ENCODE results near the gene EPSTI1.
"Not testable (repeated sequence)": the region's sequence is repeated elsewhere in the genome, so short reads cannot be mapped to it uniquely, and the experiment has no call there.

The EPSTI1 gene

DNA sequence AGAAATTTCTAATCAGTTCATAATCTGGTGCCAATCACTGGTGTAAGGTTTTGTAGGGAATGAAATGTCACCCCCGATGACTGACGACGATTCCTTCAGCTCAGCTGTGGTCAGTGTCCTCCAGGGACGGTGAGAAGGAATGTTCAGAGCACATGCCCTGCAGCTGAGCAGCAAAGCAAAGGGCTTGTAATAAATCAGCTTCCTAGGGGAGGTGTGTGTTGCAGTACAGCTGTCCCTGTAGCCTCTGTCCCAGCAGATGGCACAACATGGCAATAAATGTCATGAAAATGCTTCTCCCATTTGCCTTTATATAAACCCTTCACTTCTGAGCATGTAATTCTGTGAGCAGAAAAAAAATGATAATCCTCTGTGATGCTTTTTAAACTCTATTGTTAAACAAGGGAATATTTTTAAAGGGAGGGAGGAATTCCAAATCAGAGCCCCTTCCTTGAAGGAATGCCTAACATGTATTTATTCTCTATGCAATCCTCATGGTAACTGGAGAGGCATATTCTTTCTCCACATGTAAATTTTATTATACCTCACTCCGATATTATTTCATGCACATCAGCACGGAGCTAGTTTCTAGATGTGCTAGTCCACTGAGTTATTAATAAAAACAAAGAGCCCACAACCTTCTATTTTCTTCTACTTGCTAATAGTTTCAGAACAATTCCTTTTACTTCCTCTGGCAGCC, 108.1 kb downstream of the EPSTI1 start:
- no peak for DNase-seq

DNA sequence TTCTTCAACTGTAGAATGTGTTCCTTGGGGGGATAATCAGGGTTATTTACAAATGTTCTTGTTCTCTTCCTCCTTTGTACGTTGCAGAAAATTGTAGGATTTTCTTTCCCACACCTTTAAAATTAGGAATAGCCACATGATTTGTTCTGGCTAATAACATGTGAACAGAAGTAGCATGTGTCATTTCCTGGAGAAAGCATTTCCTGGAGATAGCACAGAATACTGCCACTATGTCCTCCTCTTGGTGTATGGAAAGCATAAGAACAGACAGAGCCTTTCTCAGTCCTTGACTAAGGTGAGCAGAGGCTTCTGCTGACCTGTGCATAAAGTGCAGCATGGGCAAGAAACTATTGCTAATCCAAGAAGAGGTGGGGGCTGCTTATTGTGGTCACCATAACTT, 108.9 kb downstream of the EPSTI1 start:
- no peak for DNase-seq

DNA sequence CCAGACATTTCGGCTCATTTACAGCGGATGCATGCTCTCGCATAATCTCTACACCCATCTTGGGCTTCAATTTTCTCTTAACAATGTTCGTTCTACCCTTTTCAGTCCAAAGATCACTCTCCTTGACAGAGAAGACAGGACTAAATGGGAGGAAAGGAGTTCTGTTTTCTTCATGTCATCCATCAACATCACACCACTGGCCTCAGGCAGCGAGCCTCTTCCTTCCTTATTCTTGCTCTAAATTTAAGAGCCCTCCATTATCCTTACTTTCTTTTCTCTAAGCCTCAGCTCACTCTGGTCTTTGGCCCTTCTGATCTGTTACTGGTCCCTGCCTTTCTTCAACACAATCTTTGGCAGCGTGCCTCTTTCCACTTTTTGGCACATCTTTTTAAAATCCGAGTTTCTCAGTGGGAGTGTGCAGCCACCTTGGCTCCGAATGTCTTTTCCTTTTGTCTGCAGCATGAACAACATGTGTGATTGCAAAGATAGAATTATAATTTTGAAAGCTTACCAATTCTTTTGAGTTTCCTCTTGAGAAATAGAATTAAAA, 111.9 kb downstream of the EPSTI1 start:
- DNase-seq = no peak

- DNase-seq = no peak
These were observed 113.3 kb downstream of the EPSTI1 start for GRCh38 chr13:42878721-42879120.

DNA sequence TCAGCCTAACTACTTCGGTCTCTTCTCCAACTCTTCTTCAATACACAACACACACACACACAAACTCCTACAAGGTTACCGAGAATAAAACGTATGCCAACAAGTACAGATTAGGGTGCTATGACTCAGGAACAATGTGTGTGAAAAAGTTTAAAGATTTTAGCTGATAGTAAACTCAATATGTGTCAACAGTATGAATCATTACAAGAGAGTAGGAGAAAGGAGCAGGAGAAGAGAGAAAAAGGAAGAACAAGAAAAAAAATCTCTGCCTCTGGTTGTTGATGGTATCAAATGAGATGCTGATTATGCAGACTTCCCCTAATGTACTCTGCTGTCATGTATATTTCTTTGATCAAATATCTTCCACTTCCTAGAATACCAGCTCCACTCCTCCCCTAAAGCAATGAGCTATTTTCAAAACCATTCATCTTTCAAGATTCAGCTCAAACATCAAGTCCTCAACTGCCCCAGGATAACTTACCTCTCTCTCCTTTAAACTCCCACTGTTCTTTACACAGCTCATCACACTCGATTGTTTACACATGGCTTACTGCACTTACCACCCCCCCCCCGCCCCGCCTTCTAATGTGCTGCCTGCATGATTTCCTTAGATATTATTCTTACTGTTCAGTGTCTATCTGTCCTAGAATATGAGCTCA, 115.0 kb downstream of the EPSTI1 start:
- no peak for DNase-seq

DNA sequence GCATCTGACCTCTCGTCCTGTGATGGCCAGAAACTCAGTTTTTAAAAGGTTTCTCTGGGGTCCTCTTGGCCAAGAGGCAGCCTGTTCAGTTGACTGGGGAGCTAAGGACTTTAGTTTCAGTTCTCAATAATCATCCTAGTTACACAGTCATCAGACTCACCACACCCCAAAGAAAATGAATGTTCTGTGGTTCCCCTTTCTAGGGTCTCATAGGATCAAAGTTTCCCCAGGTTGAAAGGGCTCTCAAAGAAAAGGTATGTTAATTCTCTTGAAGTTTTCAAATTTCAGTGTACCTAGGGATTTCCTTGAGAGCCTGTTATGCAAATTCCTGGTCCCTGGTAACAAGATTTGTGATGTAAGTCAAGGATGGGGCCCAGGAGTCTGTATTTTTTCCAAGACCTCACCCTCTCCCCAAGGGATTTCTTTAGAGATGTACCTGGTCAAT, 115.7 kb downstream of the EPSTI1 start:
- no peak for DNase-seq

DNA sequence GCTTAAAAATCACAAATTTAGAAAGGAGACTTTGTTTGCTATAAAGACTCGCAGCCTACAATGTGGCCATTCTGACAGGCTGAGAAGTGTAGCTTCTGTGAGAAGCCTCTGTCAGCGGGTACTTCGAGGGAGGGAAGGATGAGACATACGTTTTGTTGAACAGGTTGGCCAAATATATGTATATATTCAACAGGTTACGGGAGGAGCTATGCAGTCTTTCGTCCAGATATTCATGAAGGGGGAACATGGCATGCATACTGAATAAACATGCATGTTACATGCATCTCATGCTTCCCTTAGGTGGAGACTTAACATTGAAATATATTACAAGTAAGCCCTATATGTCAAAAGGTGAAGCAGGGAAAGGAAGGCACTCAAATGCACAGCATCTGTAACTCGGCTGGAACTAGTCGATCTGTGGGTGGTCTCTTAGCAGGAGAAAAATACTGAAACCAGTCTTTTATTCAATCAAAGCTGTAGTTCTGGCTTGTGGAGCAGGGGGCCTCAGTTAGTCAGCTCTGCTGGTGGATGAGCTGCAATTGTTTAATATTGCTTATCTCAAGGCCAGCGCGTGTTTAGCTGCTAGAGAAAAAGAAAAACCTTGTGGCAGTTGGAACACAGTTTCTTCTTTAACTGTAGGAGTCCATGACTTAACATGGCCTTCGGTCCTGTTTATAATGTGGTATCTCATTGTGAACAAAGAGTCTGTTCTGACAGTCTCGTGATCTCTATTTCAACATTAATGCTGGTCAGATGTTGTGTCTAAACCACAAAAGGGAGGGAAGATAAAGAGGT, 116.4 kb downstream of the EPSTI1 start:
- no peak for DNase-seq

DNA sequence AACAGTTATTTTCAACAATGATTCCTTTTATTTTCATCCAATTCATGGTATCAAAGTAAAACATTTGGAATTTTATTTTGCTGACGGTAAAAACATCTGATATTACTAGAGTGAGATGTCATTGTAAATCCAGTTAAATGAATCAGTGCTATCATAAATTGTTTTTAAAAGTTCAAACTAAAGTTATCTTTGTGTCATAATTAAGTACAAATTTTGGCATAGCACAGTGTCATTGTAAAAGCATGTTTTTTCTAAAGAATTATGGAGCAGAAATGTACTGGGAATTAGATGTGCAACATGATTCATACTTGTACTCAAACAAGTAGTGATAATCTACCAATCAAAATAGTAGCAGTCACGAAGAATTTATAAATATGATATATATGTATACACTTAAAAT, 117.8 kb downstream of the EPSTI1 start:
- DNase-seq = no peak

DNA sequence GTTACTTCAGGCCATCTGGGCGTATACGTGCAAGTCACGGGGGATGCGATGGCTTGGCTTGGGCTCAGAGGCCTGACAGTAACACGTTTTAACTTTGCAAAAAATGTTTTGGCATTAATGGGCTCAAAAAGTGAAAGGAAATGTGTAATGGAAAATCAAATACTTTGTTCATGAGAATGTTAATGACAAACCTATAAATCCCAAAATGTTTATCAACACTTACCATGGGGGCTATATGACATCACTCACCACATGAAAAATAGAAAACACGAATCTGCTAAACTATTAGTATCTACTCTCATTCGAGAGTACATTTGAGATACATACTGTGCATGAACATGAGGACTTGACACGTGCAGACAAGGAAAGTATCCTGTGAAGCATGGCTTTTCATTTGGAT, 119.0 kb downstream of the EPSTI1 start:
- DNase-seq = no peak

DNA sequence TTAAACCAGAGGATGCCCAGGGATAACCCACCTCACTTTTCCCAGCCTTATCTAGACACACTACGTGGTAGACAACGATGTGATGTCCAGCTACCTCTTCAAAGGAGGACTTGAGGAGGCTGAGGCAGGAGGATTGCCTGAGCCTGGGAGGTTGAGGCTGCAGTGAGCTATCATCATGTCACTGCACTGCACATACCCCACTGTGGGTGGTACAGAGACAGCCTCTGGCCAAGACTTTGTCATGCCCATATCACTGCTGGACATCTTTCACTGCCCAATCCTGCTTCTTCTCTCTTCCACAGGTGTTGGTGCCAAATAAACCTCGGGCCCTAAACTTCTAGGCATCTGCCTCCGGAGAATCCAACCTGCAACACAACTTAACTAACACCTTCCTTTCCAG, 124.8 kb downstream of the EPSTI1 start:
- DNase-seq = no peak

- DNase-seq = no peak
These were observed 126.3 kb downstream of the EPSTI1 start for GRCh38 chr13:42865768-42866102.

- DNase-seq = no peak
These were observed 126.9 kb downstream of the EPSTI1 start for GRCh38 chr13:42864952-42865767.

DNA sequence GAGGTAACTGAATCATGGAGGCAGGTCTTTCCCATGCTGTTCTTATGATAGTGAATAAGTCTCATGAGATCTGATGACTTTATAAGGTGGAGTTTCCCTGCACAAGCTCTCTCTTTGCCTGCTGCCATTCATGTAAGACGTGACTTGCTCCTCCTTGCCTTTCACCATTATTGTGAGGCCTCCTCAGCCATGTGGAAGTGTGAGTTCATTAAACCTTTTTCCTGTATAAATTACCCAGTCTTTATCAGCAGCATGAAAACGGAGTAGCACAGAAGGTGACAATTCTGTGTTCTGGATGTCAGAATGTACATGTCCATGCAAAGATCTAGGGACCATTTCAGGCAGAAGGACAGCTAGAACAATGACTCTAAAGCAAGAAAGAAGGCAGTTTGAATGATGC, 129.7 kb downstream of the EPSTI1 start:
- not testable (repeated sequence) for DNase-seq

- no peak for DNase-seq
These were observed 131.6 kb downstream of the EPSTI1 start for GRCh38 chr13:42860485-42860884.

DNA sequence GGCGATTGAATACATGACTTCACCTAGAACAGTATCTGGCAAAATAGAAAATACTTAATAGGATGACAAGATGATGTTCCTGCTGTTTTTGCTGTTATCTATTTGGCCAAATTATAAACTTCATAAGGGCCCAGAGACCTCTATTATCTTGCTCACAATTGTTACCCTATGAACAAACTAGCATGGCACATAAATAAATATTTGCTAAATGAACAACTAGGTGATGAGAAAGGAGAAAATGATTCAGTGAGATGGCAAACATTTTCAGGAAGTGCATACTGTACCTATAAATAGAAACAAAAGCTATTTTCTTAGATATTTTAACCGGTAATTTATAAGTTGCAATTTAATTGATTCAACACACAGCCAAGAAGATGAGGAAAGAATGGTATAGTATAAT, 132.3 kb downstream of the EPSTI1 start:
- DNase-seq = no peak

- no peak for DNase-seq
These were observed 136.6 kb downstream of the EPSTI1 start for GRCh38 chr13:42855410-42855809.

DNA sequence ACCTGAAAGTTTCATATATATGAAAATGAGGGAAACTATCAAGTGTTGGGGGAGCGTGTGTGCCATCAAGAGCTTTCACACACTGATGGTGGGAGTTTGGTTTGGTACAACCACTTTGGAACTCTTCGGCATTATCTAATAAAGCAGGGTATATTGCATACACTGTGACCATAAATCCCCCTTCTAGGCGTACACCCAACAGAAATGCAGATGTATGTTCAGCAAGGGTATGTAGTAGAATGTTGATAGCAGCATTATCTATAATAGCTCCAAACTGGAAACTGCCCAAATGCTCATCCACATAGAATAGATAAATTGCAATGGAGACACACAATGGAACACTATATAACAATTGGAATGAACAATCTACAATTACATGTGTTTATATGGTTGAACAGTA, 139.9 kb downstream of the EPSTI1 start:
- DNase-seq = no peak

GRCh38 chr13:42849200-42849599, 142.8 kb downstream of the EPSTI1 start:
- no peak for DNase-seq

- no peak for DNase-seq
These were observed 144.0 kb downstream of the EPSTI1 start for GRCh38 chr13:42847891-42848663.

DNA sequence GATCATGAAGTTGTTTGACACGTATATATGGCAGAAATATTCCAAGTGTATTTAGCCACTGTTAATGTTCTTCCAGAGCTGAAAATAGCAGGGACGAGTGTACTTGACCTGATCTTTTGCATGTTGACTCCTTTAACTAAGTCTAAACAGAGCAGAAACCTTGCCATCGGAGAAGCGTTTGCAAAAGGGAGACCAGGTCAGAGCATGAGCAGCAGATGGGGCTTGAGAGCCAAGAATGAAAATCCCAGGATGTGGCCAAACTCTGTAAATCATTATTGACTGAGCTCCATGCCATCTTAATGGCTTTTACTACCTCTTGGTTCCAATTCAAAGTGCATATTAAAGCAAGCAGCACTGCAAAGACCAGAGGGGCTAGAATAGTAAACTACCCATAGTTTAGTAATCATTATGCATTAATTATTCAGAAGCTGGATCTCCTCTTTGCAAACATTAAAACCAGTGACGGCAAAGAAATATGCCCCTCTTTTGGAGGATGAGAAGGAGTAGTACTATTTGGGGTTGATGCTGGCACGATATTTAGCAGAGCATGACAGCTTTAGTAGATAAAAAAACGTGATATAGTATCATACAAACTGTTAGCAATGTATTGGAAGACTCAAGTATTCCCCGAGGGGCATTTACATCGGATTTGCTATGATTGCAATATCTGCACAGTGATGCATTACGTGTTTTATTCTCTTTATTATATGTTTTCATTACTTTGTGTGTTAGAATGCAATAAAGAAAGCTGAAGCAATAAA, 154.9 kb downstream of the EPSTI1 start:
- DNase-seq = no peak
